ENCODE results near the gene SSU72.

DNA sequence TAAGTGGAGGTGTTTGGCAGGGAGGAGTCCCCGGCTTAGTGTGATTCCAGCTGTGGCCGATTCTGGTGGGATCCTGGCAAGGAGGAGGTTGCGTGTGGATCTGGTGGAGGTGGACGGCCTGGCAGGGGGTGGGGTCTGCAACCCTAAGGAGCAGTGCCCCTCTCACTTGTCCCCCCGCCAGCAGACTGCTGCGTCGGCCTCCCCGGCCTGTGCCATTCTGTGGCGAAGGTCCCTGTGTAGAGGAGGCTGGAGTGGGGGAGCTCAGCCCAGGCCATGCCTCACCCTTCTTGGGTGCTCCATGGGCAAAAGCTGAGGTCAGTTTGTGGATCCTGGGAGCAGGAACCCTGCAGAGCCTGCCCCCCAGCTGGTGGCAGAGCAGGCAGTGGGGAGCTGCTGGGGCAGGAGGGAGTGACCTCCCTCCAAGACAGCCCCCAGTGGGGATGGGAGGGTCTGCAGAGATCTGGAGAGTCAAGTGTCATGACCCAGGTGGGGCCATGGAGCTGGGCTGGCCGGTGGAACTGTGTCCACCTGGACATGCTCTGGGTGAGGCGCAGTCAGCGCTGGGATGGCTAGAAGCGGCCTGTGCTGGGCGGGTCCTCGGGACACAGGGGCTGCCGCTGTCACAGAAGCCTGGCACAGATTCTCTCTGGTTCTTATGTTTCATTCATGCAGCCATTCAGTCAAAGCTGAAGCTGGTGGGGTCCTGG lies 45.9 kb upstream of the SSU72 start:
- TF ChIP-seq RAD21 (IDR thresholded peaks at IDR 0.05; ENCODE audit: low read length): no peak
- no peak for TF ChIP-seq RFX5 (IDR thresholded peaks at IDR 0.05; ENCODE audit: low read length)

All from SK-N-SH (cell line).